Right hindlimb (tissue), 1 donor: ENCODE measurements around the gene MAGI1.

Source experiments
- DNase-seq: peaks from one replicate; pipeline ENCODE4 v3.0.0-alpha.2; 2018

The MAGI1 gene

DNA sequence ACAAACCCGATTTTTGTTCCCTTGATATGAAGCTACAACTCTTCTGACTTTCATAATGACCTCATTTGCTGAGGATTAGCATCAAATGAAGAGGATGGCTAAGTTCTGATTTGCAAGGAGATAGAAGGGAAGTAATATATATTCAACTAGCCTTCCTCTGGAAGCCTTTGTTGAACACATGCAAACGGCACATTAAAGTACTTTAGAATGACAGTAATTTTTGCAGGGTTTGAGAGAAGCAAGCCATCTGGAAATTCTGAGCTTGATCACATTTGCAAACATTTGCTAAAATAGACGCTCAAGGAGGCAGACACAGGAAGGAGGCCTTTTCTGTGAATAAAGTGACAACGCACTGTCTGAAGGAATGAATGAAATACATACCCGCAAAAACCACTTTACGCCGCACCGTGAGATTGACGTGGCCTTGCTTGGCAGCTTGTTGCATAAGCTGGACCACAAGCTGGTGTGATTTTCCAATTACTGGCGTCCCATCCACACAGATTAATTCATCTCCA, 657.2 kb downstream of the MAGI1 start:
- DNase-seq = no peak

- DNase-seq = no peak
Measured at GRCh38 chr3:65379223-65379622, 659.5 kb downstream of the MAGI1 start.

DNA sequence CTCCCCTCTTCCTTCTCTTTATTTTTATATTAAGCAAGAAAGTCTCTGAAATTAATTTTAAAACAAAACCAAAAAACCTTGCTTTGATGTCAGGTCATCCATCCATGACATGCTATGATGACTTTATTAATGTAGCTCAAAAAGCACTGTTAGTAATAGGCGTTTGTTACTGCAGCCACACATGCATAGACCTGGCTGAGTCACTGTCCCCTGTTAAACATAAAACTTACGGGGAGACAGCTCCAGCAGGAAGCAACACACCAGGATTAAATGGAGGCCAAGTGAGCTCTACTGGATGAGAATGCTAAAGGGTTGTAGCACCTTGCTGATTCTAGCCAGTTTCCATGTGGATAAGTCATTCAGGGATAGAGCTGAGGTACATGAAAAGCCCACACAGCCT, 661.1 kb downstream of the MAGI1 start:
- DNase-seq = no peak

DNA sequence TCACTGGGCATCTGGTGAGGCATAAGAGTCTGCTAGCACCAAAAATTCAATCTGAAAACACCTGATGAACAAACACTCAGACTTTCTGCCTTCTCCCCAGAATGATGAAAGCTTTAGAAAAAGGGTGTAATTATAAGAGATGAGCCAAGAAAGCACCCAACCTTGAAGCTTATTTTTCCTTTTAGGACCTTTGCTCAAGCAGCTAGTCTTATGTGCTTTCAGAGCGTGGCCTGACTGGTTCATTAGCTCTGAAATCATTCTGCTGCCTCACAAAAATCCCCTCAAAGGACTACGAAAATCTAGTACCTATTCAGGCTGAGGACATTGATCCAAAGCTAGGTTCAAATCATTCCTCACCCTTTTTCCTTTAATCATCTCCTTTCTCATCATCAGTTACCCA, 662.3 kb downstream of the MAGI1 start:
- DNase-seq = no peak

- no peak for DNase-seq
Measured at GRCh38 chr3:65371053-65371452, 667.7 kb downstream of the MAGI1 start.

DNA sequence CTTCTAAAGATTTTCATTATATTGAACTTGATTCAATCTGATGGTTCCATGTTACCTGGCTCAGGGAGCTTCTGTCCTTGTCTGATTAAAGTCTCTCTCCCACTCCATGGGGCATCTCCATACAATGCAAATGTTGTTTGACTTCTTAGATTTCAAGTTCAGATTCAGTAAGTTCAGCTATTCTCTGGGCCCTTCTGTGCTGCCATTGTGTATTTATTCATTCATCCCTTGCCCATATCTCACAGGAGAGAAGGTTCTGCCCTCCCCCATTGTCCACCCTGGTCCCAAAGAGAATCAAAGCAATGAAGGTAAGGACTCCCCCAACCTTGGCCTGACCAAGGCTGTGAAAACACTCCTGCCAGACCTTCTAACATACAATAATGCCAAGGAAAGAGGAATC, 669.9 kb downstream of the MAGI1 start:
- no peak for DNase-seq

DNA sequence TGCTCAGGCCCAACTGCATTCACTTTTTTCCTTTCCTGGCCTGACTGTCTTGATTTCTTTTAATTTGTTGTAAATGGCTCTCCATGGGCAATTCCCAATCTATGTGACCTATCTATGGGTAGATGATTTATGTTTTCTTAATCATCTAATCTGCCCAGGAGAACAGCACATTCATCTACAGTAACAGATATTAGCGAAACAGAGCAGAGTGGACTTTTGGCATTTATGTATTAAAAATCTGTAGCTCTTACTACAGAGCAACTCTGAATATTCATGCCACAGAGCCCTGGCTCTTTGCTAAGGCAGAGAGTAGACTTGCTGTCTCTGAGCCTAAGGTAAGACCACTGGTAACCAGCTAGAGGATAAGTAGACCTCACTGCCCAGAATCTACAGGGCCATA, 676.0 kb downstream of the MAGI1 start:
- no peak for DNase-seq

DNA sequence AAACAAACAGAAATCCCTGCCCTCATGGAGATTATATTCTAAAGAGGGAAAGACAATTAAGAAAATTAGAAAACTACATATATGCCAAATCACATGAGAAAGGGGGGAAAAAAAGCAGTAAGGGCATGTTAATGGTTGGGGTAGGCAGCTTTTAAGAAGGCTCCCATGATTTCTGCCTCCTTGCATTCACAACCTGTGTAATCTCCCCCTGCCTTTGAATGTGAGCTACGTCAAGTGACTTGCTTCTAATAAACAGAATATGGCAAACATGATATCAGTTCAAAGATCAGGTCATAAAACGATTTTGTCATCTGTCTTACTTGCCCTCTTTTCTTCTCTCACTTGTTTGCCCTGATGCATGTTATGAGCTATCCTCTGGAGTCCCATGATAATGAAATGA, 677.3 kb downstream of the MAGI1 start:
- no peak for DNase-seq

DNA sequence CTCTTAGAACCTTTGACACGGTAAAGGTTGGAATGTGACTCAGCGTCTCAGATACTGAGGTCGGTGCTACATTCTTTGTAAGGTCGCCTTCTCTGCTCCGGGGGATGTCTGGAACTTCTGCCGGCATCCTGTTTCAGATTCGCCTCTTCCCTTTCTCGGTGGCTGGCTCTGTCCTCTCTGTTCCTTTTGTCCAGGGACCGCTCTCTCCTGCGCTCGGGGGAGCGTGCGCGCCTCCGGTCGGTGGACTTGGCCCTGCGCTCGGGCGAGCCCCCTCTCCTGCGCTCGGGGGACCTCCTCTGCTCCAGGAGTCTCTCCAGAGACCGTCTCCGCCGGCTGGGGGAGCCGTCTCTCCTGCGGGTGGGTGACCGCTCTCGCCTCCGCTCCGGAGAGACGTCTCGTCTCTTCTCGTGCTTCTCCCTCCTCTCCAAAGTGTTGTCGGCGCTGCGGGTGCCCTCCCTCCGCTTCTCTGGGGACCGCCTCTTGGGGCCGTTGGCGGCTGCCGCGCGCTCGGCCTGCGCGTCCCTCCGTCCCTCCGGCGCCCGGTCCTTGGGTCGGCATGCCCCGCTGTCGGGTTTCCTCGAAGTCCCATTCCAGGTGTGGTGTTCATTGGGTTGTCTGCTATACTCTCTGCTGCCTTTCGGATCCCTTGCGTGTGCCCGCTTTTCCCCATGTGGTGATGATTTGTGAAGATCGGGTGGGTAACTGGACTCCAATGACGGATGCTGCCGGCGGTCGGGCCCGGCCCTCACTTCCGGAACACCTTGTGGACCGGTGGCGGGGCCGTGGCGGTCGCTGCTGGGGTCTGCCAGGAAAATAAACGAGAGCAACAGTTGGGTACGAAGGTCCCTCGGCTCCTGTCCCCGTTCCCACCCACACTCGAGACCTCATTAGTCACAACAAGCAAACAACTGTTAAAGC, 682.1 kb downstream of the MAGI1 start:
- peak; percentile 34 for DNase-seq

DNA sequence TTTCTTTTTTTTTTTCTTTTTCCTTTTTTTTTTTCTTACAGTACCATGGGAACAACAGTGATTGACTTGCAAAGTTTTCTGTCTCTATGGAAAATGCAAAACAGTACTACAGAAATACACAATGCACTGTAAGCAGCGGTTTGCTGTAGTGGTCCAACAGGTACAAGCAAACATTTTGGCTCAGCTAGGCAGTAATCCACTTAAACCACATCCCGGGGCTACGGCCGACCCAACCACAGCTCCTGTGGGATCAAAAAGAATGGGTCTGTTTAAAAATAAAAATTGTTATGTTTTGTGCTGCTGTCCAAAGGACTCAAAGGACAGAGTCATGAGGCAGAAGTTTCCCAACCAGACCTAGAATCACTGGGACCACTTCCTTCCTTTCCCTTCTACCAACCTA, 683.8 kb downstream of the MAGI1 start:
- DNase-seq = peak; percentile 53

DNA sequence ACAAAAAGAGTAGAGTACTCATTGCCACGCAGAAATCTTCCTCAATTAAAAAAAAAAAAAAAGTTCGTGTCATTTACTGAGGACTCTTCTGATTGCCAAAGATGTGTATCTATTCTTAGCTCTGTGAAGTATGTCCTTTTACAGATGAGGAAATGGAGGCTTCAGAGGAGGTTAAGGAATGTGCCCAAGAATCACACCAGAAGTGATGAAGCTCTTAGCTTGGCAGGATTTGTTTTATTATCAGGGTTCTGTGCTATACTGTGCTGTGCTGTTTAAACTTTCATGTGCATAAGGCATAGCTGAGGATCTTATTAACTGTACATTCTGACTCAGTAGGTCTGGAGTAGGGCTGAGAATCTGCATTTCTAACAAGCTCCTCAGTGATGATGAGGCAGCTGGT, 685.8 kb downstream of the MAGI1 start:
- no peak for DNase-seq

- no peak for DNase-seq
Measured at GRCh38 chr3:65351753-65352152, 687.0 kb downstream of the MAGI1 start.

DNA sequence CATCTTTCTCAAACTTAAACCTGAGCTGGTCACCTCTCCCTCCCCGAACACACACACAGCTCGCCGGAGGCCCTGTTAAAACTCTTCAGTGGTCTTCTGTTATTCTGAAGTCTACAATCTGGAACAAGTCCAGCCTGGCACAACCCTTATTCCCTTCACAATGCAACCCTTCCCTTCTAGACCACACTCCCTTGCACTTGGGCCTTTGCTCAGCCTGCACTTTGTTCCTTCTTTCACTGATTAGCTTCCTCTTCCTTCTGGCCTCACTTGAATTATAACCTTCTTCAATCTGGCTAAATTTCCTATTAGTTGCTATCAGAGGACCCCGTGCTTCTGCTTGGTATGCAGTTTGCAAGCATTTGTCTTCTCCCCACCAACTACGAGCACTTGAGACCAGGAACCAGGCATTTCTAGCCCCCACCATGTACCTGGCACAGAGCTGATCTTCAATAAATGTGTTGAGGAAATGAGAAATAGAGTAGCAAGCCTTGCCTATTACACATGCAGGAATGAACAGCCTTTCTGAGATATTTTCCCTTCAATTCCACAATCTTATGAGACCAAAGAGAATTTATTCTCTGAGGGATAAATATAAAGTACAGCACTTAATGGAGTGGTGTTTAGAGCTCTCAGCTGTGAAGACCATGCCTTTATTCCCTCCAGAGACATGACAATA, 687.8 kb downstream of the MAGI1 start:
- no peak for DNase-seq

DNA sequence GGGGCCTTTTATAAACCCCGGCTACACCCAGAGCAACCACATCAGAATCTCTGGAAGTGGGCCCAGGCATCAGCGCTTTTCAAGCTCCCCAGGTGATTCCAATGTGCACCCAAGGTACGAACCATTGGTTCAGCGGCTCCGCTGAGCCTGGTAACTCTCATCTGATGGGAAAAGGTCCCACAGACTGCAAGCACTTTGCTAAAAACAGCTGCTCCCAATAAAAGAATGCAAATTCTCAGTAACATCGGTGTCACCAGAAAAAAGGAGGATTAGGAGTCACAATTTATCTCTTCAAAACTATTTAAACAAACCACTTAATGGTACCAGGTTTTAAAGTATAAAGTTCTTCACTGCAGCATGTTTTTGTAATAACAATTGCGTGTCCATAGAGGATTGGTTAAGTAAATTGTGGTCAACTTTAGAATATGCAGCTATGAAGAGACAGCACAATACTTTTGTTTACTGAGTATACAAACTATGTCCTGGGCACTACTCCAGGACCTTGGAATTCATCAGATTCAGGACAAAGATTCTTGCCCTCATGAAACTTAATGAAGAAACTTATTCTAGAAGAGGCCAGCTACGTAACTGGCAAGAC, 690.2 kb downstream of the MAGI1 start:
- no peak for DNase-seq

GRCh38 chr3:65347166-65347565, 691.6 kb downstream of the MAGI1 start:
- DNase-seq = no peak

DNA sequence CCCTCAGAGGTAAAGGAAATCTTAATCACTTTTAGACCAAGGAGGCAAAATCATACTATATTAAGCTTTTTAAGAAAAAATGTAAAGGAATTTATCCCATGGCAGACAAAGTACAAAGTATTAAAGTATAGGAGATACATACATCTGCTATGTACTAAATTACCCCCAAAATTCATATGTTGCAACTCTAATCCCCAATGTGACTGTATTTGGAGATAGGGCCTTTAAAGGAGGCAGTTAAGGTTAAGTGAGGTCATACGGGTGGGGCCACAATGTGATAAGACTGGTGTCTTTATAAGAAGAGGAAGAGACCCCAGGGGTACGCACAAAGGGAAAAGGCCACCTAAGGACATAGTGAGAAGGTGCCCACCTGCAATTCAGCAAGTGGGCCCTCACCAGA, 693.9 kb downstream of the MAGI1 start:
- DNase-seq = no peak

GRCh38 chr3:65344444-65344843, 694.3 kb downstream of the MAGI1 start:
- no peak for DNase-seq

DNA sequence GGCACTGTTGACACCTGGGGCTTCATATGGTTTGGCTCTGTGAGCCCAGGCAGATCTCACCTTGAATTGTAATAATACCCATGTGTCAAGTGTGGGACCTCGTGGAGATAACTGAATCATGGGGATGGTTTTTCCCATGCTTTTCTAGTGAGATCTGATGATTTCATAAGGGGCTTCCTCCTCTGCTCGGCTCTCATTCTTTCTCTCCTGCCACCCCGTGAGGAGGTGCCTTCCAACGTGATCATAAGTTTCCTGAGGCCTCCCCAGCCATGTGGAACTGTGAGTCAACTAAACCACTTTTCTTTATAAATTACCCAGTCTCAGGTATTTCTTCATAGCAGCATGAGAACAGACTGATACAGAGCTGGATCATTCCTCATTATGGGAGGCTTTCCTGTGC, 695.0 kb downstream of the MAGI1 start:
- no peak for DNase-seq

DNA sequence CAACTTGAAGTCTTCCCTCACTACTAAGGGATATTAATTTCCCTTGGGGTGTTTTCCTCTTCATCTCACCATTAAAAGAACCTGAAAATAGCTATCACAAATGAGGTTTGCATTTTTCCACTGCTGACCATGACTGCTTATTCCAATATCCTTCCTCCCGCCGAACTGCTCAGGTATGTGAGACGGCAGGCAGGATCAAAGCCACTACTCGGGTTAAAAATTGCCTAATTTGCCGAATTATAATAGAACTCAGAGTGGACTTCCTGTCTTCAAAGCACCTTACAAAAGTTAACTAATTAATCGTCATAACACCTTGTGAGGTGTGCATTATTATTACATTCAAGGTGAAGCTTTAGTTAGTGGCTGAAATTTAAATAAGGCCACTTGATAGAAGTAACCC, 695.7 kb downstream of the MAGI1 start:
- no peak for DNase-seq

- DNase-seq = no peak
Measured at GRCh38 chr3:65342084-65342683, 696.5 kb downstream of the MAGI1 start.

- DNase-seq = no peak
Measured at GRCh38 chr3:65339192-65339740, 699.5 kb downstream of the MAGI1 start.

DNA sequence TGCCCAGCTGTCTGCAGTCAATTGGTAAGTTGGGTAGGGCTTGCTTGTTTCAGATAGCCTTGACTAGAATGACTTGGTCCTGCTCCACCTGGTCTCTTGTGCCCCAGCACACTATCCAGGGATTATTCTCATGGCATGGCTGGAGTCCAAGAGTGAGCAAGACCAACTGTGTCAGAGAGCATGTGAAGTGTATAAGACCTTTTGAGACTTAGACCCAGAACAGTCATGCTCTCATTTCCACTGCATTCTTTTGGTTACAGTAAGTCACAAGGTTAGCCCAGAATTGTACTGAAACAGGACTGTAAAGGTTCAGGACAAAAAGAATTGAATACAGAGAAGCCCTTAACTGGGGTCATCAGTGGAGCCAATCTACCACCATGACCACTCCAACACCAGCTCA, 700.1 kb downstream of the MAGI1 start:
- DNase-seq = no peak

GRCh38 chr3:65335587-65335986, 703.1 kb downstream of the MAGI1 start:
- no peak for DNase-seq
